Neural crest cell (in vitro differentiated cells): ENCODE measurements around the gene CENPM. TPM values are rescaled to one million over a fixed set of nuclear protein-coding genes. Genes with fewer than 3 reads are reported as not detected.

Experiments
- DNase-seq: peaks from one replicate; pipeline ENCODE4 v3.0.0; 2021; ENCODE audit warnings: low read depth, mixed read lengths, low spot score
- H3K27ac Mint-ChIP-seq: one replicate; pipeline ENCODE4 v1.8.0; 2021; ENCODE audit warnings: mild to moderate bottlenecking, mixed read lengths; ENCODE audit not compliant: unreplicated experiment
- H3K27me3 Mint-ChIP-seq: 2 replicates; pipeline ENCODE4 v1.8.0; 2021; ENCODE audit warnings: low read depth, mild to moderate bottlenecking, mixed read lengths
- H3K36me3 Mint-ChIP-seq: 2 replicates; pipeline ENCODE4 v1.8.0; 2021; ENCODE audit warnings: low read depth, mild to moderate bottlenecking, mixed read lengths
- H3K4me1 Mint-ChIP-seq: 2 replicates; pipeline ENCODE4 v1.8.0; 2021; ENCODE audit warnings: mixed read lengths
- H3K4me3 Mint-ChIP-seq: one replicate; pipeline ENCODE4 v1.8.0; 2021; ENCODE audit warnings: mild to moderate bottlenecking, mixed read lengths
- H3K9me3 Mint-ChIP-seq: 2 replicates; pipeline ENCODE4 v1.8.0; 2021; ENCODE audit warnings: mixed read lengths
- CTCF ChIP-seq: fragments of 200-600 bp; sonication (generic); conservative IDR thresholded peaks from 2 replicates; pipeline ENCODE4 v1.5.0; 2021; ENCODE audit warnings: antibody characterized with exemption, mild to moderate bottlenecking
- total RNA-seq: library from RNA; stranded (reverse); gene quantifications from 2 replicates; pipeline ENCODE4 v1.2.1, GENCODE V29; 2021

Gene CENPM
- total RNA-seq, 1 donor from 2014 or later, result 48.9 TPM

- no peaks in the 10 kb centered on the region for H3K9me3 Mint-ChIP-seq
- no peak for TF ChIP-seq CTCF
- no peaks in the 10 kb centered on the region for H3K36me3 Mint-ChIP-seq
- H3K27ac Mint-ChIP-seq, result no peak overlapping the region
- H3K27me3 Mint-ChIP-seq, result peaks cover 80% of the 10 kb centered on the region
- peaks cover 3% of the 10 kb centered on the region for H3K4me1 Mint-ChIP-seq
- DNase-seq, result no peak
- H3K4me3 Mint-ChIP-seq, result peak overlapping the region; percentile 80
These were observed 30.1 kb downstream of the CENPM start for GRCh38 chr22:41916745-41917358.

- H3K4me1 Mint-ChIP-seq, result peaks cover 3% of the 10 kb centered on the region
- DNase-seq, result no peak
- no peak overlapping the region for H3K27ac Mint-ChIP-seq
- TF ChIP-seq CTCF, result no peak
- H3K9me3 Mint-ChIP-seq, result no peaks in the 10 kb centered on the region
- no peaks in the 10 kb centered on the region for H3K36me3 Mint-ChIP-seq
- peak overlapping the region; percentile 80 for H3K4me3 Mint-ChIP-seq
- peaks cover 82% of the 10 kb centered on the region for H3K27me3 Mint-ChIP-seq
These were observed 31.0 kb downstream of the CENPM start for GRCh38 chr22:41915786-41916493.

GRCh38 chr22:41915035-41915785, 31.7 kb downstream of the CENPM start, which contains the start of gene SHISA8:
Gene SHISA8, minus strand, starts transcription at chr22:41915074. Its CDS starts 407 bp downstream, at chr22:41914667.
- Mint-ChIP-seq H3K4me1 (peaks cover 3% of the 10 kb centered on the region), H3K27ac (no peak within 1 kb of the TSS), H3K9me3 (no peaks in the 10 kb centered on the region), H3K36me3 (no peaks in the 10 kb centered on the region), H3K4me3 (peak within 1 kb of the TSS; percentile 80), H3K27me3 (peaks cover 83% of the 10 kb centered on the region)
- DNase-seq, result no peak
- no peak for TF ChIP-seq CTCF

GRCh38 chr22:41914611-41915034, 32.3 kb downstream of the CENPM start:
- Mint-ChIP-seq H3K4me3 (no peak overlapping the region), H3K9me3 (no peaks in the 10 kb centered on the region), H3K36me3 (no peaks in the 10 kb centered on the region), H3K4me1 (peaks cover 3% of the 10 kb centered on the region), H3K27ac (no peak overlapping the region), H3K27me3 (peaks cover 84% of the 10 kb centered on the region)
- no peak for TF ChIP-seq CTCF
- DNase-seq, result no peak

- peaks cover 7% of the 10 kb centered on the region for H3K4me1 Mint-ChIP-seq
- no peaks in the 10 kb centered on the region for H3K9me3 Mint-ChIP-seq
- H3K27ac Mint-ChIP-seq, result no peak overlapping the region
- peaks cover 2% of the 10 kb centered on the region for H3K36me3 Mint-ChIP-seq
- no peak for TF ChIP-seq CTCF
- H3K27me3 Mint-ChIP-seq, result peaks cover 86% of the 10 kb centered on the region
- no peak overlapping the region for H3K4me3 Mint-ChIP-seq
- DNase-seq, result no peak
These were observed 33.0 kb downstream of the CENPM start for GRCh38 chr22:41913842-41914534.
